Smooth muscle cell (in vitro differentiated cells): ENCODE measurements around the gene CYP24A1. TPM values are rescaled to one million over a fixed set of nuclear protein-coding genes. Genes with fewer than 3 reads are reported as not detected.

ENCODE experiments used
- DNase-seq: peaks from one replicate; lab custom pipeline; 2025; ENCODE audit not compliant: unreplicated experiment; lab: John Stamatoyannopoulos, UW
- H2AFZ ChIP-seq: fragments of 200-600 bp; sonication (generic); 2 replicates; pipeline ENCODE4 v1.6.0; 2016; ENCODE audit warnings: antibody characterized with exemption, low read depth, mild to moderate bottlenecking
- H3F3A ChIP-seq: fragments of 200-600 bp; sonication (generic); 2 replicates; pipeline ENCODE4 v1.6.0; 2017; ENCODE audit warnings: antibody characterized with exemption, low read depth
- H3K27ac ChIP-seq: fragments of 200-600 bp; sonication (generic); 2 replicates; pipeline ENCODE4 v1.5.1; 2016; ENCODE audit warnings: low read depth, mild to moderate bottlenecking
- H3K27me3 ChIP-seq: fragments of 200-600 bp; sonication (generic); 2 replicates; pipeline ENCODE4 v1.6.1; 2016; ENCODE audit warnings: low read depth, mild to moderate bottlenecking
- H3K36me3 ChIP-seq: fragments of 200-600 bp; sonication (generic); 2 replicates; pipeline ENCODE4 v1.5.1; 2016; ENCODE audit warnings: low read depth
- H3K4me1 ChIP-seq: fragments of 200-600 bp; sonication (generic); 2 replicates; pipeline ENCODE4 v1.5.1; 2016; ENCODE audit warnings: low read depth
- H3K4me2 ChIP-seq: fragments of 200-600 bp; sonication (generic); 2 replicates; pipeline ENCODE4 v1.6.0; 2016; ENCODE audit warnings: mild to moderate bottlenecking
- H3K4me3 ChIP-seq: fragments of 200-600 bp; sonication (generic); 2 replicates; pipeline ENCODE4 v1.5.1; 2016; ENCODE audit warnings: mild to moderate bottlenecking
- H3K79me2 ChIP-seq: fragments of 200-600 bp; sonication (generic); 2 replicates; pipeline ENCODE4 v1.6.0; 2016; ENCODE audit warnings: low read depth, mild to moderate bottlenecking
- H3K9ac ChIP-seq: fragments of 200-600 bp; sonication (generic); 2 replicates; pipeline ENCODE4 v1.6.0; 2016; ENCODE audit warnings: low read depth
- H3K9me3 ChIP-seq: fragments of 200-600 bp; sonication (generic); replicated peaks from 2 replicates; pipeline ENCODE4 v1.5.1; 2016; ENCODE audit warnings: low read depth
- H4K20me1 ChIP-seq: fragments of 200-600 bp; sonication (generic); 2 replicates; pipeline ENCODE4 v1.6.0; 2016; ENCODE audit warnings: low read depth
- WGBS: methylation state at CpG from one replicate; pipeline ENCODE4 v1.1.7; 2016; ENCODE audit warnings: low lambda C conversion rate; 5-methylcytosine and 5-hydroxymethylcytosine counted together
- polyA plus RNA-seq: library from polyadenylated mRNA; unstranded; fragments of >200 nt; fragmentation: Nextera tagmentation; extraction: Ambion mirVana; gene quantifications from 2 replicates; pipeline ENCODE4 v1.2.1, GENCODE V29; 2016
- total RNA-seq: library from RNA; depleted of rRNA; stranded (reverse); fragments of >200 nt; gene quantifications from 2 replicates; pipeline ENCODE4 v1.2.3, GENCODE V29; 2014
- TF ChIP-seq, protein P1 (sequence below): fragments of 200-600 bp; sonication (generic); IDR thresholded peaks from 2 replicates; pipeline ENCODE4 v1.5.1; 2017; ENCODE audit warnings: borderline replicate concordance, mild to moderate bottlenecking, antibody characterized with exemption; ENCODE audit not compliant: insufficient read depth, poor library complexity, severe bottlenecking

Gene CYP24A1
- total and polyA plus RNA-seq, 2 experiments from 2014 or later, result 0.70 to 18.0 TPM

DNA sequence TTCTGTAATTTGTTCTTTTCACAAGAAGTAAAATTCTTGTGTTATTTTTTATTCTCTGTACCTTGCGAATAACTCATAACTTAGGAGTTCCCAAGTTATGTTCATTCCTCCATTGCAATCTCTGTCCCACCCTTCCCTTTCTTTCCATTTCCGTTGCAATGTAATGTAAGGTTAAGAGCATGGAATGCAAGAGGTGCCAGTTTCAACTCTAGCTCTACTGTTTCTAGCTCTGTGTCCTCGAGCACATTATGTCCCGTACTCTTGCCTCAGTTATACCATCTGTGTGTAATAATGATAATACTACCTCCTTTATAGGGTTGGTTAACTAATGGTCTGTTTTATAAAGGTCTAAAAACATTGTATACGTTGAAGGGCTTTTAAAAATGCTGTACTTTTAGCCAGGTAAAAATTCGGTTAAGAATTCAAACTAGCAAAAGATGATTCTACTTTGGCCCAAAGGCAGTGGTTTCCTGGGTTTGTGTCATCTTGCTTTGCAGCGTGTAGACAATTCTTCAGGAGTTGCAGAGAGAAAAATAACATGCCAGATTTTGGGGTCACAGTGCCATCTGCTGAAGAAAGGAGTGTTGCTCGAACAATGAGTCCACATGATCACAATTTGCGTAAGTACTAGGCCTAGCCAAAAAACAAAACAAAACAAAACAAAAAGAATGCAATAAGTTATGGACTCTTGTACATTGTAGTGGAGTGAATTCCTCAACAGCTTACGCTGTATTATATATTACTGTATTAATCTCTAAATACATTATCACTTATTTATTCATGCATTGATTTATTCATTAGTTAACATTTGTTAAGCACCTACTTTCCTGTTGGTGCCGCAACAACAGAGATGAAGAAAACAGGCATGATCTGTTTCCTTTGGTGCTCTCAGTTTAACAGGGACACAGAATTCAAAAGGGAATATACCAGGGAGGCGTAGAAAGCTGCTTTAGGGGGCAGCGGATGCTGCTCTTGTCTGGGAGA, 24.1 kb upstream of the CYP24A1 start:
- Histone ChIP-seq H2AFZ (no peak overlapping the region), H3K4me3 (no peak overlapping the region), H3F3A (peaks cover 7% of the 10 kb centered on the region), H3K9me3 (no peaks in the 10 kb centered on the region), H3K27ac (no peak overlapping the region), H3K9ac (no peak overlapping the region), H3K79me2 (no peaks in the 10 kb centered on the region), H3K36me3 (no peaks in the 10 kb centered on the region), H3K4me1 (no peaks in the 10 kb centered on the region), H4K20me1 (no peaks in the 10 kb centered on the region), H3K4me2 (no peak overlapping the region), H3K27me3 (no peaks in the 10 kb centered on the region)
- DNase-seq, result no peak
- 76% methylated on average over 13 of the region's 13 CpGs for WGBS
- TF ChIP-seq, protein P1, sequence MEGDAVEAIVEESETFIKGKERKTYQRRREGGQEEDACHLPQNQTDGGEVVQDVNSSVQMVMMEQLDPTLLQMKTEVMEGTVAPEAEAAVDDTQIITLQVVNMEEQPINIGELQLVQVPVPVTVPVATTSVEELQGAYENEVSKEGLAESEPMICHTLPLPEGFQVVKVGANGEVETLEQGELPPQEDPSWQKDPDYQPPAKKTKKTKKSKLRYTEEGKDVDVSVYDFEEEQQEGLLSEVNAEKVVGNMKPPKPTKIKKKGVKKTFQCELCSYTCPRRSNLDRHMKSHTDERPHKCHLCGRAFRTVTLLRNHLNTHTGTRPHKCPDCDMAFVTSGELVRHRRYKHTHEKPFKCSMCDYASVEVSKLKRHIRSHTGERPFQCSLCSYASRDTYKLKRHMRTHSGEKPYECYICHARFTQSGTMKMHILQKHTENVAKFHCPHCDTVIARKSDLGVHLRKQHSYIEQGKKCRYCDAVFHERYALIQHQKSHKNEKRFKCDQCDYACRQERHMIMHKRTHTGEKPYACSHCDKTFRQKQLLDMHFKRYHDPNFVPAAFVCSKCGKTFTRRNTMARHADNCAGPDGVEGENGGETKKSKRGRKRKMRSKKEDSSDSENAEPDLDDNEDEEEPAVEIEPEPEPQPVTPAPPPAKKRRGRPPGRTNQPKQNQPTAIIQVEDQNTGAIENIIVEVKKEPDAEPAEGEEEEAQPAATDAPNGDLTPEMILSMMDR, result peak; percentile 42

DNA sequence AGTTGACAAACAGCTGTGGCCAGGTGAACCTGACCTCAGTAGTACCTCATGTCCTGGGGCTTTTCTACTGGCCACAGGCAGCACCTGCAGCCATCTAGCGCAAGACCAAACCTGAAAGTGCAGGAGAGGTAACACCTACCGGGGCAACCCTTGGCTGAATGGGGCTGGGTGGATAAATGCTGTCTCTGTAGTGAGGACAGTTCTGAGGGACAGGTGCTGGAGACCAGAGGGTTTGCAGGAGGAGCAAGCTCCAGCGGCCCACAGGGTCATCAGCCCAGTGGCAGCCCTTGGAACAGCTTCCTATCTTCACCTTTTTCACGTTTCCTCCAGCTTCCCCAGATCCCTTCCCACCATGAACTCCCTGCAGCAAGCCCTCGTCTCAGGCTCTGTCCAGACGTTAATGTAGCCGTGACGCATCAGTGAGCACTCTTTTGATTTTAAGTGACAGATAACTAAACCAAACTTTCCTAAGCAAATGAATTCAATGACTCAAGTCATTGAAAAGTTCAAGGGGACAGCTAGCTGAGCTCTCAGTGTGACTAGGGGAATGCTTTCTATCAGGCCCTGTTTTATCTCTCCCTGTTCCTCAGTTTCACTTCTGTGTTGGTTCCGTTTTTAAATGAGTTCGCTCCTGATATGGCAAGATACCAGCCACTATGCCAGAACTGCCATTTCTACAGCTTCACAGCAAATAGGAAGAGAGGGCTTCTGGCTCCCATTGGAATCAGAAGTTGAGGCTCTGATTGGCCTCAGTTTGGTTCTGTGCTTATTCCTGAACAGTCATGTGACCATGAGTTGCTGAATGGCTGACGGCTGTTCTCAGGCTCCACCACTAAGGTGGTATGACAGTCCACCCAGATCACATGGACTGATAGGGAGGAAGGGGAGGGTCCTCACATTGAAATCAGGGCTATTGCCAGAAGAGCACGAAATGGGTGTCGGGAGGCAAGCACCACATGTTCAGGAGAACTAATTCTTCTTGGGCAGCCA, 22.0 kb upstream of the CYP24A1 start:
- H3K27ac ChIP-seq, result peak overlapping the region; percentile 7
- TF ChIP-seq, protein P1, result no peak
- no peak overlapping the region for H3K4me3 ChIP-seq
- no peaks in the 10 kb centered on the region for H3K9me3 ChIP-seq
- H3F3A ChIP-seq, result peaks cover 7% of the 10 kb centered on the region
- H3K9ac ChIP-seq, result no peak overlapping the region
- H3K4me1 ChIP-seq, result no peaks in the 10 kb centered on the region
- DNase-seq, result no peak
- H3K4me2 ChIP-seq, result peak overlapping the region; percentile 33
- no peaks in the 10 kb centered on the region for H3K36me3 ChIP-seq
- no peaks in the 10 kb centered on the region for H3K79me2 ChIP-seq
- no peak overlapping the region for H2AFZ ChIP-seq
- no peaks in the 10 kb centered on the region for H3K27me3 ChIP-seq
- no peaks in the 10 kb centered on the region for H4K20me1 ChIP-seq
- WGBS, result 66% methylated on average over 13 of the region's 13 CpGs

DNA sequence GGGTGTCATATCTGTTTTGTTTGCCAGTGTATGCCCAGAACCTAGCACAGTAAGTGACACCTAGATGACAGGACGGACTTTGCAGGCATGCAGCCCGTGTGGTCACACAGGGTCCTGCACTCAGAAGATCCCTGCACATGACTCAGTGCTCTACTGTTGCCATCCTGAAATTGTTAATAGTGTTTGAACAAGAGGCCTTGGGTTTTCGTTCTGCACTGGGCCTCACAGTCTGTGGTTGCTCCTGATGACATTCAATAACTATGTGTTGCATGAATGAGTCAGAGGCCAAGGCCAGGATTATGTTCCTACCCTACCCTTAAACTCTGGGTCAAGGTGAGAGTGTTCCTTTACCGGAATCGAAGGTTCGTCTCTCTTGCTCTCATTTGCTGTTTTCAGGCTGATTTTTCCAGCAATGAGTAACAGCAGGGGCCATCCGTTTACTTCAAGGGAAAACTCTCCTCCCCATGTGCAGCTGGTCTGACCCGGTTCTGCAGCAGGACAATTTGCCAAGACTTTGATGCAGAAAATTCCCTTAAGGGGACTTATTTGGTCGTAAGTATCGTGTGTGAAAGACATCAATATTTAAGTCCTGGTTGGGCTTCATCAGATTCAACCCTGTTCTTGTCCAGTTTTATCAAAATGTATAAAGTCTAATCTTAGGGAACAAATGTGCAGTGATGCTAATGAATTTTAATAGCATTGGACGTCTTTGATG, 21.1 kb upstream of the CYP24A1 start:
- Histone ChIP-seq H3K4me2 (peak overlapping the region; percentile 3), H3K9ac (no peak overlapping the region), H3K4me3 (no peak overlapping the region), H3K36me3 (no peaks in the 10 kb centered on the region), H3K9me3 (no peaks in the 10 kb centered on the region), H4K20me1 (no peaks in the 10 kb centered on the region), H3K27me3 (no peaks in the 10 kb centered on the region), H3F3A (peaks cover 7% of the 10 kb centered on the region), H2AFZ (no peak overlapping the region), H3K4me1 (no peaks in the 10 kb centered on the region), H3K79me2 (no peaks in the 10 kb centered on the region), H3K27ac (peak overlapping the region; percentile 7)
- WGBS, result 41% methylated on average over 11 of the region's 11 CpGs
- TF ChIP-seq, protein P1, result peak; percentile 33
- no peak for DNase-seq
